HepG2 (cell line): Measurements from ENCODE around the gene SPAG9. TPM values are rescaled to one million over a fixed set of nuclear protein-coding genes. Genes with fewer than 3 reads are reported as not detected.

Experiments
- ATAC-seq: fragments of 200-7000 bp; cut with Tn5 transposase; 3 replicates; pipeline ENCODE4 v1.9.1; 2020; ENCODE audit warnings: mild to moderate bottlenecking, moderate library complexity
- BruUV-seq: library from RNA; stranded (reverse); fragments of 400-500 nt; replicated peaks from 2 replicates; lab custom pipeline; 2021; lab: Mats Ljungman, UMichigan
- CTCF ChIA-PET: fragments of 300-600 bp; formaldehyde crosslinking; extraction: SDS; loops from one replicate; lab custom pipeline; 2021; ENCODE audit warnings: low total read pairs, inconsistent platforms, low intra/inter-chr PET ratio; lab: Yijun Ruan, JAX
- POLR2A ChIA-PET: fragments of 350-600 bp; sonication (Branson Sonifier 250); formaldehyde crosslinking; loops from one replicate; lab custom pipeline; 2020; ENCODE audit warnings: antibody characterized with exemption, inconsistent platforms; lab: Yijun Ruan, JAX
- DNase-seq: peaks from one replicate; pipeline ENCODE4 v3.0.0-alpha.2; 2015; ENCODE audit warnings: low spot score
- FAIRE-seq: peaks from 3 replicates; lab custom pipeline; 2011; peaks lifted over from hg19 to GRCh38; lab: Jason Lieb, UNC
- H2AFZ ChIP-seq: one replicate; pipeline ENCODE4 v1.6.1; 2011; ENCODE audit warnings: low read length, inconsistent platforms
- H3K27ac ChIP-seq: fragments of 300-600 bp; 3 replicates; pipeline ENCODE4 v1.8.0; 2011; ENCODE audit warnings: mixed run types, mild to moderate bottlenecking, mixed read lengths, low read length, inconsistent platforms; ENCODE audit not compliant: insufficient read depth; ENCODE audit errors: extremely low read length
- H3K27me3 ChIP-seq, 2 experiments: fragments of 200-600 bp in 1 of 2; 2 replicates in 1 of 2; 3 replicates in 1 of 2; pipeline versions ENCODE4 v1.6.0 to v1.8.0; 2011; ENCODE audit warnings: low read length in 2 of 2, mild to moderate bottlenecking in 2 of 2, moderate library complexity in 2 of 2, inconsistent platforms in 1 of 2; ENCODE audit not compliant: insufficient read depth in 2 of 2, control insufficient read depth in 1 of 2
- H3K36me3 ChIP-seq, 2 experiments: fragments of 200-600 bp in 1 of 2; replicated peaks in 1 of 2; 2 replicates in 1 of 2; 3 replicates in 1 of 2; pipeline versions ENCODE4 v1.5.1 to v1.8.0; 2011; ENCODE audit warnings: low read length in 2 of 2, inconsistent platforms in 1 of 2; ENCODE audit not compliant: insufficient read depth in 2 of 2, control insufficient read depth in 1 of 2
- H3K4me1 ChIP-seq: 2 replicates; pipeline ENCODE4 v1.5.1; 2012; ENCODE audit warnings: low read length, inconsistent platforms; ENCODE audit not compliant: insufficient read depth
- H3K4me2 ChIP-seq: 2 replicates; pipeline ENCODE4 v1.6.0; 2011; ENCODE audit warnings: low read depth, low read length, inconsistent platforms
- H3K4me3 ChIP-seq, 3 experiments: fragments of 200-600 bp in 1 of 3; sonication (generic), shearing (Covaris generic) in 1 of 3; replicated peaks in 1 of 3; 2 replicates each; pipeline ENCODE4 v1.5.1; 2011 to 2016; ENCODE audit warnings: low read length in 3 of 3, inconsistent platforms in 2 of 3, low read depth in 2 of 3, mild to moderate bottlenecking in 2 of 3, control low read depth in 1 of 3, mixed read lengths in 1 of 3; ENCODE audit not compliant: insufficient read depth in 1 of 3
- H3K79me2 ChIP-seq: one replicate; pipeline ENCODE4 v1.6.1; 2011; ENCODE audit warnings: low read length, inconsistent platforms; ENCODE audit not compliant: insufficient read depth
- H3K9ac ChIP-seq: 2 replicates; pipeline ENCODE4 v1.6.0; 2011; ENCODE audit warnings: mild to moderate bottlenecking, low read depth, low read length, inconsistent platforms; ENCODE audit not compliant: insufficient read depth
- H3K9me3 ChIP-seq: 2 replicates; pipeline ENCODE4 v1.5.1; 2012; ENCODE audit warnings: mild to moderate bottlenecking, low read length
- H4K20me1 ChIP-seq: 2 replicates; pipeline ENCODE4 v1.6.0; 2011; ENCODE audit warnings: inconsistent platforms, mild to moderate bottlenecking, low read length, moderate library complexity; ENCODE audit not compliant: insufficient read depth
- ARID2 ChIP-seq: sonication (generic); formaldehyde crosslinking; IDR thresholded peaks from 2 replicates; pipeline ENCODE4 v1.8.1; 2022; ENCODE audit warnings: mild to moderate bottlenecking, missing genetic modification reagents, borderline replicate concordance
- CEBPB ChIP-seq: IDR thresholded peaks from 2 replicates; pipeline ENCODE4 v1.6.1; 2011; ENCODE audit warnings: low read depth, low read length, improper control_type of control experiment, borderline replicate concordance
- DRAP1 ChIP-seq: IDR thresholded peaks from 2 replicates; pipeline ENCODE4 v1.6.1; 2016; ENCODE audit warnings: missing genetic modification reagents, missing compliant biosample characterization
- HOXA7 ChIP-seq: sonication (generic); formaldehyde crosslinking; IDR thresholded peaks from 2 replicates; pipeline ENCODE4 v1.8.1; 2022; ENCODE audit warnings: mild to moderate bottlenecking, missing genetic modification reagents, moderate library complexity
- MAFK ChIP-seq, 2 experiments: IDR thresholded peaks in 1 of 2; conservative IDR thresholded peaks in 1 of 2; 2 replicates each; pipeline ENCODE4 v1.6.1; 2011; ENCODE audit warnings: improper control_type of control experiment in 2 of 2, low read length in 2 of 2
- NBN ChIP-seq: fragments of 450-650 bp; conservative IDR thresholded peaks from 2 replicates; pipeline ENCODE4 v1.6.1; 2017
- NFE2L1 ChIP-seq: sonication (generic); formaldehyde crosslinking; IDR thresholded peaks from 2 replicates; pipeline ENCODE4 v1.4.0; 2020; ENCODE audit warnings: missing genetic modification reagents, mild to moderate bottlenecking, borderline replicate concordance
- REST ChIP-seq, 2 experiments: IDR thresholded peaks; 2 replicates each; pipeline ENCODE4 v1.6.1; 2011 to 2012; ENCODE audit warnings: low read length in 2 of 2, borderline replicate concordance in 1 of 2, low read depth in 1 of 2, mild to moderate bottlenecking in 1 of 2, moderate library complexity in 1 of 2
- U2AF1 ChIP-seq: fragments of 200-400 bp; formaldehyde crosslinking; optimal IDR thresholded peaks from 2 replicates; pipeline ENCODE3; 2017; ENCODE audit warnings: mild to moderate bottlenecking, low read depth, low read length
- ZKSCAN1 ChIP-seq: fragments of 150-350 bp; IDR thresholded peaks from 2 replicates; pipeline ENCODE4 v1.6.1; 2014; ENCODE audit warnings: low read length
- ZNF556 ChIP-seq: sonication (generic); formaldehyde crosslinking; IDR thresholded peaks from 2 replicates; pipeline ENCODE4 v1.4.0; 2020; ENCODE audit warnings: mild to moderate bottlenecking, missing genetic modification reagents, borderline replicate concordance
- ZNF687 ChIP-seq: sonication (generic); formaldehyde crosslinking; IDR thresholded peaks from 2 replicates; pipeline ENCODE4 v1.5.1; 2020; ENCODE audit warnings: mild to moderate bottlenecking, missing genetic modification reagents, moderate library complexity
- WGBS: methylation state at CpG from one replicate; pipeline ENCODE4 v1.1.6; 2017; ENCODE audit warnings: low lambda C conversion rate; 5-methylcytosine and 5-hydroxymethylcytosine counted together
- in situ Hi-C: cut with HindIII; loops from 2 replicates; pipeline ENCODE4 v1.10.0; 2017; ENCODE audit warnings: low pct_unique_long_range_greater_than_20kb; ENCODE audit not compliant: extremely low pct_ligation_motif_present
- intact Hi-C: fragments of 100-400 bp; cut with micrococcal nuclease; formaldehyde crosslinking; loops from one replicate; pipeline ENCODE4 v1.10.0; 2022; ENCODE audit not compliant: unreplicated experiment
- polyA plus RNA-seq, 8 experiments: library from polyadenylated mRNA; depleted of rRNA in 3 of 8; stranded (reverse) in 7 of 8; unstranded in 1 of 8; fragments of >200 nt; fragmentation: Illumina TruSeq in 4 of 8; extraction: Trizol in 4 of 8; gene quantifications; 2 replicates each; pipeline versions ENCODE4 v1.2.1 to v1.2.3, GENCODE V29; 2011 to 2016; ENCODE audit warnings: low read depth in 4 of 8, missing spikeins in 1 of 8, mixed read lengths in 1 of 8; ENCODE audit not compliant: insufficient read depth in 1 of 8
- total RNA-seq, 5 experiments: library from RNA; depleted of rRNA; stranded (reverse); fragments of >200 nt; fragmentation: Illumina TruSeq; extraction: Trizol; gene quantifications; 2 replicates each; pipeline ENCODE4 v1.2.3, GENCODE V29; 2016; ENCODE audit warnings: low read depth in 1 of 5

SPAG9 gene
- total and polyA plus RNA-seq, 2 of the 13 experiments (the other 11 are each of a cell fraction or from before 2014, with no cell fraction given) = 43.2 to 78.6 TPM

GRCh38 chr17:51159604-51160003, 38.9 kb upstream of the SPAG9 start:
- H3K27ac ChIP-seq = no peak overlapping the region

More at GRCh38 chr17:51159604-51160003, 38.9 kb upstream of the SPAG9 start:
- H2AFZ ChIP-seq = no peak overlapping the region
- no peak for FAIRE-seq
- TF ChIP-seq NBN (no peak), CEBPB (no peak), DRAP1 (CRISPR knock-in tag) (no peak), NFE2L1 (no peak), REST (IDR thresholded peaks at IDR 0.05; ENCODE audit: borderline replicate concordance in 1 of 2, low read depth in 1 of 2, low read length in 2 of 2) (no peak), ZNF687 (no peak), ZKSCAN1 (no peak), ARID2 (CRISPR knock-in tag) (no peak), U2AF1 (no peak), MAFK (conservative IDR thresholded peaks at IDR 0.05 in 1 of 2, IDR thresholded peaks at IDR 0.05 in 1 of 2; ENCODE audit: low read length in 2 of 2) (no peak), HOXA7 (CRISPR knock-in tag) (no peak), ZNF556 (CRISPR knock-in tag) (no peak)
- TF ChIP-seq, all 625 proteins: peak for 0
- no peak overlapping the region for H3K4me3 ChIP-seq
- 94% methylated on average over 3 of the region's 3 CpGs for WGBS
- no peak for ATAC-seq
- in situ Hi-C loops (no loop called here), intact Hi-C loops (no loop called here)
- BruUV-seq = no TSS peak
- no peak overlapping the region for H3K4me2 ChIP-seq
- no peak for DNase-seq
- no peak overlapping the region for H3K9ac ChIP-seq
- ChIA-PET POLR2A (no interaction called here), CTCF (no interaction called here)
- peaks cover 24 to 74% of the 10 kb centered on the region in 2 experiments for H3K36me3 ChIP-seq
- peaks cover 41% of the 10 kb centered on the region for H3K79me2 ChIP-seq
- H3K27me3 ChIP-seq = no peaks in the 10 kb centered on the region
- no peaks in the 10 kb centered on the region for H3K9me3 ChIP-seq
- peaks cover 21% of the 10 kb centered on the region for H3K4me1 ChIP-seq
- no peaks in the 10 kb centered on the region for H4K20me1 ChIP-seq
